Neural cell (in vitro differentiated cells): ENCODE results near the gene HDAC4. TPM values are rescaled to one million over a fixed set of nuclear protein-coding genes. Genes with fewer than 3 reads are reported as not detected.

Experiments
- H2AFZ ChIP-seq: fragments of 200-600, 300-800 bp; sonication (generic), shearing (Covaris generic); 2 replicates; pipeline ENCODE4 v1.6.0; 2014; ENCODE audit warnings: low read depth, mild to moderate bottlenecking, antibody characterized with exemption, low read length, moderate library complexity
- H3F3A ChIP-seq: fragments of 200-600 bp; shearing (Covaris generic); 2 replicates; pipeline ENCODE4 v1.6.1; 2016; ENCODE audit warnings: mild to moderate bottlenecking, moderate library complexity, mixed read lengths, antibody characterized with exemption, low read length; ENCODE audit not compliant: insufficient read depth, poor library complexity, severe bottlenecking
- H3K27ac ChIP-seq: fragments of 200-600, 300-800 bp; sonication (generic), shearing (Covaris generic); 2 replicates; pipeline ENCODE4 v1.5.1; 2014; ENCODE audit warnings: mild to moderate bottlenecking, low read length, moderate library complexity
- H3K27me3 ChIP-seq: fragments of 300-800, 200-600 bp; sonication (generic), shearing (Covaris generic); 2 replicates; pipeline ENCODE4 v1.6.0; 2014; ENCODE audit warnings: mild to moderate bottlenecking, low read depth, low read length, moderate library complexity; ENCODE audit not compliant: insufficient read depth
- H3K36me3 ChIP-seq: fragments of 300-800, 200-600 bp; sonication (generic), shearing (Covaris generic); 2 replicates; pipeline ENCODE4 v1.5.1; 2014; ENCODE audit warnings: mild to moderate bottlenecking, antibody characterized with exemption, low read length, moderate library complexity; ENCODE audit not compliant: insufficient read depth
- H3K4me2 ChIP-seq: fragments of 300-800, 200-600 bp; sonication (generic), shearing (Covaris generic); 2 replicates; pipeline ENCODE4 v1.6.0; 2014; ENCODE audit warnings: mild to moderate bottlenecking, low read length
- H3K4me3 ChIP-seq: fragments of 300-800, 200-600 bp; sonication (generic), shearing (Covaris generic); 2 replicates; pipeline ENCODE4 v1.5.1; 2014; ENCODE audit warnings: mild to moderate bottlenecking, low read length, moderate library complexity
- H3K79me2 ChIP-seq: fragments of 200-600 bp; shearing (Covaris generic); replicated peaks from 2 replicates; pipeline ENCODE4 v1.6.0; 2014; ENCODE audit warnings: mild to moderate bottlenecking, low read length, moderate library complexity; ENCODE audit not compliant: insufficient read depth
- H3K9ac ChIP-seq: fragments of 300-800, 200-600 bp; sonication (generic), shearing (Covaris generic); 2 replicates; pipeline ENCODE4 v1.6.1; 2016; ENCODE audit warnings: mild to moderate bottlenecking, low read length, mixed read lengths
- H3K9me2 ChIP-seq: fragments of 200-600 bp; shearing (Covaris generic); 2 replicates; pipeline ENCODE4 v1.6.1; 2016; ENCODE audit warnings: mild to moderate bottlenecking, low read length, mixed read lengths; ENCODE audit not compliant: insufficient read depth
- H3K9me3 ChIP-seq: fragments of 200-600, 300-800 bp; sonication (generic), shearing (Covaris generic); 2 replicates; pipeline ENCODE4 v1.6.1; 2016; ENCODE audit warnings: mild to moderate bottlenecking, mixed run types, low read length, moderate library complexity, mixed read lengths
- H4K20me1 ChIP-seq: fragments of 200-600 bp; shearing (Covaris generic); 2 replicates; pipeline ENCODE4 v1.6.1; 2016; ENCODE audit warnings: mild to moderate bottlenecking, mixed run types; ENCODE audit not compliant: insufficient read depth
- CTCF ChIP-seq: fragments of 450-650 bp; IDR thresholded peaks from 2 replicates; pipeline ENCODE4 v1.5.1; 2014; ENCODE audit warnings: antibody characterized with exemption, mild to moderate bottlenecking, moderate library complexity; ENCODE audit not compliant: poor library complexity, severe bottlenecking
- EP300 ChIP-seq: fragments of 450-650 bp; conservative IDR thresholded peaks from 2 replicates; pipeline ENCODE4 v1.6.1; 2014; ENCODE audit warnings: antibody characterized with exemption, mild to moderate bottlenecking, moderate library complexity; ENCODE audit not compliant: poor library complexity, severe bottlenecking
- EZH2 ChIP-seq: fragments of 200-600, 300-800 bp; shearing (Covaris generic), sonication (generic); IDR thresholded peaks from 2 replicates; pipeline ENCODE4 v1.6.1; 2014; ENCODE audit warnings: antibody characterized with exemption, low read length, borderline replicate concordance, mild to moderate bottlenecking; ENCODE audit not compliant: insufficient read depth, poor library complexity, severe bottlenecking
- MXI1 ChIP-seq: fragments of 450-650 bp; conservative IDR thresholded peaks from 2 replicates; pipeline ENCODE4 v1.6.1; 2014; ENCODE audit warnings: antibody characterized with exemption, mild to moderate bottlenecking; ENCODE audit not compliant: poor library complexity, severe bottlenecking
- POLR2AphosphoS5 ChIP-seq: IDR thresholded peaks from 2 replicates; pipeline ENCODE4 v1.6.1; 2012
- RAD21 ChIP-seq: fragments of 450-650 bp; conservative IDR thresholded peaks from 2 replicates; pipeline ENCODE4 v1.6.1; 2014; ENCODE audit warnings: antibody characterized with exemption, mild to moderate bottlenecking, moderate library complexity
- REST ChIP-seq: IDR thresholded peaks from 2 replicates; pipeline ENCODE4 v1.6.1; 2012; ENCODE audit warnings: borderline replicate concordance
- SMC3 ChIP-seq: fragments of 450-650 bp; conservative IDR thresholded peaks from 2 replicates; pipeline ENCODE4 v1.6.1; 2014; ENCODE audit warnings: antibody characterized with exemption, mild to moderate bottlenecking, moderate library complexity; ENCODE audit not compliant: poor library complexity
- TAF1 ChIP-seq: IDR thresholded peaks from 2 replicates; pipeline ENCODE4 v1.6.1; 2012; ENCODE audit warnings: low read depth
- polyA plus RNA-seq: library from polyadenylated mRNA; depleted of rRNA; stranded (reverse); fragments of >200 nt; gene quantifications from 2 replicates; pipeline ENCODE4 v1.2.3, GENCODE V29; 2014

The HDAC4 gene
- polyA plus RNA-seq, 1 donor from 2014 or later: 3.4 TPM

GRCh38 chr2:239354132-239354790 is 46.6 kb downstream of the HDAC4 start:
- Histone ChIP-seq H2AFZ (no peak overlapping the region), H3K9me2 (no peaks in the 10 kb centered on the region), H3K9me3 (no peaks in the 10 kb centered on the region), H3K36me3 (peaks cover 4% of the 10 kb centered on the region), H3K79me2 (peaks cover 4% of the 10 kb centered on the region), H4K20me1 (no peaks in the 10 kb centered on the region), H3K4me3 (no peak overlapping the region), H3F3A (no peaks in the 10 kb centered on the region), H3K27me3 (no peaks in the 10 kb centered on the region), H3K4me2 (no peak overlapping the region), H3K9ac (no peak overlapping the region), H3K27ac (no peak overlapping the region)
- TF ChIP-seq POLR2AphosphoS5: no peak
- TF ChIP-seq REST: no peak
- TF ChIP-seq TAF1: no peak
- TF ChIP-seq CTCF: no peak
- no peak for TF ChIP-seq EP300
- no peak for TF ChIP-seq SMC3
- TF ChIP-seq RAD21: no peak
- no peak for TF ChIP-seq EZH2
- no peak for TF ChIP-seq MXI1

GRCh38 chr2:239353692-239354091 is 47.1 kb downstream of the HDAC4 start:
- Histone ChIP-seq H3K27me3 (no peaks in the 10 kb centered on the region), H4K20me1 (no peaks in the 10 kb centered on the region), H3K4me2 (no peak overlapping the region), H3K4me3 (no peak overlapping the region), H3K9me3 (no peaks in the 10 kb centered on the region), H3K27ac (no peak overlapping the region), H3F3A (no peaks in the 10 kb centered on the region), H3K79me2 (peaks cover 4% of the 10 kb centered on the region), H3K9ac (no peak overlapping the region), H3K9me2 (no peaks in the 10 kb centered on the region), H2AFZ (no peak overlapping the region), H3K36me3 (peaks cover 4% of the 10 kb centered on the region)
- no peak for TF ChIP-seq SMC3
- no peak for TF ChIP-seq RAD21
- no peak for TF ChIP-seq CTCF
- TF ChIP-seq MXI1: no peak
- TF ChIP-seq EP300: no peak
- no peak for TF ChIP-seq TAF1
- no peak for TF ChIP-seq EZH2
- TF ChIP-seq REST: no peak
- TF ChIP-seq POLR2AphosphoS5: no peak
